H9 (cell line): ENCODE results near the gene PTPN23. TPM values are rescaled to one million over a fixed set of nuclear protein-coding genes. Genes with fewer than 3 reads are reported as not detected.

Source experiments
- DNase-seq: peaks from one replicate; pipeline ENCODE4 v3.0.0-alpha.2; 2017
- H2AFZ ChIP-seq: one replicate; pipeline ENCODE4 v1.6.1; 2013; ENCODE audit warnings: mild to moderate bottlenecking, low read length, control low read depth, moderate library complexity
- H2AK5ac ChIP-seq: 2 replicates; pipeline ENCODE4 v1.6.1; 2013; ENCODE audit warnings: low read length, control low read depth, mixed read lengths; ENCODE audit not compliant: insufficient read length
- H2BK120ac ChIP-seq: one replicate; pipeline ENCODE4 v1.6.1; 2013; ENCODE audit warnings: low read depth, mild to moderate bottlenecking, low read length, control low read depth, inconsistent platforms; ENCODE audit not compliant: poor library complexity, severe bottlenecking
- H2BK12ac ChIP-seq: 2 replicates; pipeline ENCODE4 v1.6.1; 2013; ENCODE audit warnings: low read length, control low read depth, mixed read lengths, low read depth; ENCODE audit not compliant: insufficient read length
- H2BK15ac ChIP-seq: 2 replicates; pipeline ENCODE4 v1.6.1; 2013; ENCODE audit warnings: low read depth, low read length, control low read depth
- H2BK20ac ChIP-seq: one replicate; pipeline ENCODE4 v1.6.1; 2013; ENCODE audit warnings: low read depth, mild to moderate bottlenecking, low read length, control low read depth, inconsistent platforms; ENCODE audit not compliant: poor library complexity, severe bottlenecking
- H2BK5ac ChIP-seq: 2 replicates; pipeline ENCODE4 v1.6.1; 2013; ENCODE audit warnings: low read length, control low read depth, mixed read lengths; ENCODE audit not compliant: insufficient read length
- H3K14ac ChIP-seq: 2 replicates; pipeline ENCODE4 v1.6.1; 2013; ENCODE audit warnings: low read length, control low read depth; ENCODE audit not compliant: insufficient read depth
- H3K18ac ChIP-seq: 2 replicates; pipeline ENCODE4 v1.6.1; 2013; ENCODE audit warnings: low read depth, mild to moderate bottlenecking, mixed read lengths, low read length, control low read depth; ENCODE audit not compliant: insufficient read length
- H3K23ac ChIP-seq: 2 replicates; pipeline ENCODE4 v1.6.1; 2013; ENCODE audit warnings: low read length, control low read depth, mixed read lengths, low read depth; ENCODE audit not compliant: insufficient read length
- H3K23me2 ChIP-seq: 2 replicates; pipeline ENCODE4 v1.6.1; 2013; ENCODE audit warnings: low read depth, mild to moderate bottlenecking, mixed read lengths, low read length, control low read depth; ENCODE audit not compliant: insufficient read length, poor library complexity, severe bottlenecking
- H3K27ac ChIP-seq: 2 replicates; pipeline ENCODE4 v1.5.1; 2013; ENCODE audit warnings: low read length, control low read depth, mixed read lengths, low read depth; ENCODE audit not compliant: insufficient read length
- H3K27me3 ChIP-seq: 2 replicates; pipeline ENCODE4 v1.6.1; 2013; ENCODE audit warnings: low read length, control low read depth, inconsistent platforms; ENCODE audit not compliant: insufficient read depth
- H3K4ac ChIP-seq: 2 replicates; pipeline ENCODE4 v1.6.1; 2013; ENCODE audit warnings: low read depth, mild to moderate bottlenecking, control low read depth, inconsistent platforms, low read length, moderate library complexity
- H3K4me1 ChIP-seq: 2 replicates; pipeline ENCODE4 v1.6.1; 2013; ENCODE audit warnings: low read length, control low read depth, inconsistent platforms; ENCODE audit not compliant: insufficient read depth
- H3K4me2 ChIP-seq: 2 replicates; pipeline ENCODE4 v1.6.1; 2013; ENCODE audit warnings: low read length, control low read depth, mixed read lengths; ENCODE audit not compliant: insufficient read length, insufficient read depth
- H3K56ac ChIP-seq: 2 replicates; pipeline ENCODE4 v1.6.1; 2013; ENCODE audit warnings: low read depth, mild to moderate bottlenecking, mixed read lengths, low read length, control low read depth; ENCODE audit not compliant: insufficient read length
- H3K79me1 ChIP-seq: 2 replicates; pipeline ENCODE4 v1.6.1; 2013; ENCODE audit warnings: low read depth, mild to moderate bottlenecking, moderate library complexity, low read length, control low read depth, inconsistent platforms; ENCODE audit not compliant: insufficient read depth, poor library complexity, severe bottlenecking
- H3K79me2 ChIP-seq: 2 replicates; pipeline ENCODE4 v1.6.1; 2013; ENCODE audit warnings: low read length, control low read depth, inconsistent platforms; ENCODE audit not compliant: insufficient read depth
- H3K9ac ChIP-seq: 2 replicates; pipeline ENCODE4 v1.6.1; 2013; ENCODE audit warnings: low read length, control low read depth, mixed read lengths; ENCODE audit not compliant: insufficient read length; ENCODE audit errors: extremely low read depth
- H3K9me3 ChIP-seq: one replicate; pipeline ENCODE4 v1.6.1; 2013; ENCODE audit warnings: low read depth, low read length, inconsistent platforms; ENCODE audit not compliant: control insufficient read depth
- H3T11ph ChIP-seq: one replicate; pipeline ENCODE4 v1.6.1; 2013; ENCODE audit warnings: mild to moderate bottlenecking, low read length, control low read depth, inconsistent platforms
- H4K20me1 ChIP-seq: one replicate; pipeline ENCODE4 v1.6.1; 2013; ENCODE audit not compliant: control insufficient read depth, insufficient read length, insufficient read depth
- H4K5ac ChIP-seq: 2 replicates; pipeline ENCODE4 v1.6.1; 2013; ENCODE audit warnings: low read depth, mild to moderate bottlenecking, mixed read lengths, low read length, control low read depth; ENCODE audit not compliant: insufficient read length
- H4K8ac ChIP-seq: replicated peaks from 2 replicates; pipeline ENCODE4 v1.6.1; 2013; ENCODE audit warnings: low read length, control low read depth, mixed read lengths, low read depth; ENCODE audit not compliant: insufficient read length
- H4K91ac ChIP-seq: 2 replicates; pipeline ENCODE4 v1.6.1; 2013; ENCODE audit warnings: low read depth, mild to moderate bottlenecking, moderate library complexity, mixed read lengths, low read length, control low read depth; ENCODE audit not compliant: insufficient read length
- H3K27ac Mint-ChIP-seq, 3 experiments: 2 replicates in 2 of 3; 3 replicates in 1 of 3; pipeline ENCODE4 v1.8.0; 2020 to 2021; ENCODE audit warnings: mixed read lengths in 3 of 3, mild to moderate bottlenecking in 1 of 3, moderate library complexity in 1 of 3
- H3K27me3 Mint-ChIP-seq: 2 replicates; pipeline ENCODE4 v1.8.0; 2021; ENCODE audit warnings: low read depth, mild to moderate bottlenecking, moderate library complexity, mixed read lengths
- H3K36me3 Mint-ChIP-seq, 3 experiments: 2 replicates in 2 of 3; 3 replicates in 1 of 3; pipeline ENCODE4 v1.8.0; 2020 to 2021; ENCODE audit warnings: low read depth in 3 of 3, mixed read lengths in 3 of 3; ENCODE audit not compliant: insufficient read depth in 1 of 3
- H3K4me1 Mint-ChIP-seq, 2 experiments: 2 replicates each; pipeline ENCODE4 v1.8.0; 2020; ENCODE audit warnings: mixed read lengths in 2 of 2
- H3K4me3 Mint-ChIP-seq, 2 experiments: 2 replicates in 1 of 2; 3 replicates in 1 of 2; pipeline ENCODE4 v1.8.0; 2020 to 2021; ENCODE audit warnings: mild to moderate bottlenecking in 2 of 2, mixed read lengths in 2 of 2, moderate library complexity in 1 of 2
- H3K9me3 Mint-ChIP-seq, 2 experiments: 2 replicates in 1 of 2; 3 replicates in 1 of 2; pipeline ENCODE4 v1.8.0; 2020; ENCODE audit warnings: mild to moderate bottlenecking in 2 of 2, mixed read lengths in 2 of 2, moderate library complexity in 1 of 2
- WGBS: extraction: QIAGEN DNeasy Blood & Tissue Kit; methylation state at CpG from one replicate; pipeline ENCODE4 v1.1.7; 2013; ENCODE audit warnings: missing lambda C conversion rate, low lambda C conversion rate, mixed read lengths; ENCODE audit not compliant: insufficient read length; ENCODE audit errors: extremely low coverage; 5-methylcytosine and 5-hydroxymethylcytosine counted together
- total RNA-seq: library from RNA; stranded (reverse); gene quantifications from 2 replicates; pipeline ENCODE4 v1.2.1, GENCODE V29; 2021
- TF ChIP-seq, protein P1 (sequence below): fragments of 200-600 bp; sonication (generic); conservative IDR thresholded peaks from 3 replicates; pipeline ENCODE4 v1.8.0; 2021; ENCODE audit warnings: antibody characterized with exemption, mild to moderate bottlenecking

PTPN23 gene
- total RNA-seq, 1 experiment from 2014 or later = 42.2 TPM

- H3K23me2 ChIP-seq = no peaks in the 10 kb centered on the region
- no peak overlapping the region for H3K56ac ChIP-seq
- H2BK15ac ChIP-seq = no peak overlapping the region
- H3K4me2 ChIP-seq = no peak overlapping the region
- H3K4me1 ChIP-seq = no peaks in the 10 kb centered on the region
- no peak overlapping the region for H3K18ac ChIP-seq
- H3K14ac ChIP-seq = no peak overlapping the region
- no peak overlapping the region for H2BK120ac ChIP-seq
- H3T11ph ChIP-seq = no peak overlapping the region
- no peaks in the 10 kb centered on the region for H3K27me3 Mint-ChIP-seq
- no peak overlapping the region for H3K9ac ChIP-seq
- H3K9me3 ChIP-seq = no peaks in the 10 kb centered on the region
- DNase-seq = no peak
- TF ChIP-seq, protein P1, sequence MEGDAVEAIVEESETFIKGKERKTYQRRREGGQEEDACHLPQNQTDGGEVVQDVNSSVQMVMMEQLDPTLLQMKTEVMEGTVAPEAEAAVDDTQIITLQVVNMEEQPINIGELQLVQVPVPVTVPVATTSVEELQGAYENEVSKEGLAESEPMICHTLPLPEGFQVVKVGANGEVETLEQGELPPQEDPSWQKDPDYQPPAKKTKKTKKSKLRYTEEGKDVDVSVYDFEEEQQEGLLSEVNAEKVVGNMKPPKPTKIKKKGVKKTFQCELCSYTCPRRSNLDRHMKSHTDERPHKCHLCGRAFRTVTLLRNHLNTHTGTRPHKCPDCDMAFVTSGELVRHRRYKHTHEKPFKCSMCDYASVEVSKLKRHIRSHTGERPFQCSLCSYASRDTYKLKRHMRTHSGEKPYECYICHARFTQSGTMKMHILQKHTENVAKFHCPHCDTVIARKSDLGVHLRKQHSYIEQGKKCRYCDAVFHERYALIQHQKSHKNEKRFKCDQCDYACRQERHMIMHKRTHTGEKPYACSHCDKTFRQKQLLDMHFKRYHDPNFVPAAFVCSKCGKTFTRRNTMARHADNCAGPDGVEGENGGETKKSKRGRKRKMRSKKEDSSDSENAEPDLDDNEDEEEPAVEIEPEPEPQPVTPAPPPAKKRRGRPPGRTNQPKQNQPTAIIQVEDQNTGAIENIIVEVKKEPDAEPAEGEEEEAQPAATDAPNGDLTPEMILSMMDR = no peak
- no peaks in the 10 kb centered on the region for H3K27me3 ChIP-seq
- no peak overlapping the region; a peak in 1 of 7 replicates for H3K27ac Mint-ChIP-seq
- no peak overlapping the region for H4K5ac ChIP-seq
- H2BK12ac ChIP-seq = no peak overlapping the region
- peaks cover 54 to 80% (median 60%) of the 10 kb centered on the region in 3 experiments; a peak in 6 of 7 replicates for H3K36me3 Mint-ChIP-seq
- H3K23ac ChIP-seq = no peak overlapping the region
- H3K4ac ChIP-seq = no peak overlapping the region
- H4K20me1 ChIP-seq = peaks cover 2% of the 10 kb centered on the region
- no peak overlapping the region for H3K27ac ChIP-seq
- H2BK20ac ChIP-seq = no peak overlapping the region
- WGBS = no CpG with 5 or more reads among the region's 2 CpGs
- H3K9me3 Mint-ChIP-seq = no peaks in the 10 kb centered on the region
- H3K79me1 ChIP-seq = no peaks in the 10 kb centered on the region
- H4K91ac ChIP-seq = no peak overlapping the region
- no peak overlapping the region for H2AFZ ChIP-seq
- no peak overlapping the region for H4K8ac ChIP-seq
- H2BK5ac ChIP-seq = no peak overlapping the region
- H2AK5ac ChIP-seq = no peak overlapping the region
- no peak overlapping the region for H3K4me3 Mint-ChIP-seq
- H3K79me2 ChIP-seq = no peaks in the 10 kb centered on the region
- H3K4me1 Mint-ChIP-seq = no peaks in the 10 kb centered on the region
Observed at GRCh38 chr3:47339951-47340350, 40.9 kb upstream of the PTPN23 start.
